ENCODE results near the gene C19orf25.
"Not testable (repeated sequence)": the region's sequence is repeated elsewhere in the genome, so short reads cannot be mapped to it uniquely, and the experiment has no call there.

The C19orf25 gene

DNA sequence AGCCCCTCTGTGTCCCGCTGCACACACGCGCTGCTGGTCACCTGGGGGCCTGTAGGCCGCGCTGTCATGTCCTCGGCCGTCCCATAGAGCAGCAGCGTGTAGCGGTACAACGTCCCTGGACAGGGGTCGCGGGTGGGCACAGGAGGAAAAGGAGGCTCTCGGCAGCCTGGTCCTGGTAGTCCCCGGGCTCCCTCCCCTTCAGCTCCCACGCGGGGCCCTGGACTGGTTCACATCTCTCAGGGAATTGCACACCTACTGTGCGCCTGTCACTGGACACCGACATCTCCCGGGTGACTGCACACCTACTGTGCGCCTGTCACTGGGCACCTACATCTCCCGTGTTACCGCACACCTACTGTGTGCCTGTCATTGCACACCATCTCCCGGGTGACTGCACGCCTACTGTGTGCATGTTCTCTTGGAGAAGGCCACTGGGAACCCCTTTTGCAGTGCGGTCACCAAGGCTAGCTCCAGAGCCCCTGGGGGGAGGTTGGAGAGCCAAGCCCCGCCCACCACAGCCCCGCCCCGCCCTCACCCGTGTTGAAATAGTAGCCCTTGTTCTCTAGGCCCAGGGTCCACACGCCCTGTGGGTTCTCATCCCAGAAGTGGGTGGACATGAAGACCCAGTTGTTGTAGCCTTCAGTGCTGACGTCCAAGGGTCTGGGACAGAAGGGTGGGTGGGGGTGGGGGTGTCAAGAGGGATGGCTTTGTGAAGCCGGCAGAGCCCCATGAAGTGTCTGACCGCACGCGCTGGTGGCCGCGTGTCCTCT, 3.5 kb upstream of the C19orf25 start:
- in situ Hi-C loops (cut with HindIII; ENCODE audit: low sequenced_read_pairs): no loop called here

DNA sequence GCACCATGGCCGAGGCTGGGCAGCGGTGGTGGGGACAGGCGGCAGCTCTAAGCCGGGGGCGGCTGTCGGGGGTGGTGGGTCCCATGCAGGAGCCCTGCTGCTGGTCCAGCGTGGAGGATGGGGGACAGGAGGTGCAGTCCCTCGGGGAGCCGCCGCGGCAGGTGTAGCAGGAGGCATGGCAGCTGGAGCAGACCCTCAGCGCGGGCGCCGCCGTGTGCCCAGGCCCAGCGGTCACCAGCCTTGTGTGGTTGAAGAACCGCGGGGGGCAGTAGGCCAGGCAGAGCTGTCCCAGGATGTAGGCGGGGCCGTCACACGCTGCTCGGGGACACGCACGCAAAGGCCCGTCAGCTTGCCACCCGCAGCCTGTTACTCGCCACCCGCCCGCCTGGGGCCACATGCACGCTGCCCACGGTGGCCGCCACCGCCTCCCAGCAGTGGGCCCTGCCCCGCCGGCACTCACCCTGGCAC, 2.9 kb upstream of the C19orf25 start:
- in situ Hi-C loops (cut with HindIII; ENCODE audit: low sequenced_read_pairs): no loop called here

DNA sequence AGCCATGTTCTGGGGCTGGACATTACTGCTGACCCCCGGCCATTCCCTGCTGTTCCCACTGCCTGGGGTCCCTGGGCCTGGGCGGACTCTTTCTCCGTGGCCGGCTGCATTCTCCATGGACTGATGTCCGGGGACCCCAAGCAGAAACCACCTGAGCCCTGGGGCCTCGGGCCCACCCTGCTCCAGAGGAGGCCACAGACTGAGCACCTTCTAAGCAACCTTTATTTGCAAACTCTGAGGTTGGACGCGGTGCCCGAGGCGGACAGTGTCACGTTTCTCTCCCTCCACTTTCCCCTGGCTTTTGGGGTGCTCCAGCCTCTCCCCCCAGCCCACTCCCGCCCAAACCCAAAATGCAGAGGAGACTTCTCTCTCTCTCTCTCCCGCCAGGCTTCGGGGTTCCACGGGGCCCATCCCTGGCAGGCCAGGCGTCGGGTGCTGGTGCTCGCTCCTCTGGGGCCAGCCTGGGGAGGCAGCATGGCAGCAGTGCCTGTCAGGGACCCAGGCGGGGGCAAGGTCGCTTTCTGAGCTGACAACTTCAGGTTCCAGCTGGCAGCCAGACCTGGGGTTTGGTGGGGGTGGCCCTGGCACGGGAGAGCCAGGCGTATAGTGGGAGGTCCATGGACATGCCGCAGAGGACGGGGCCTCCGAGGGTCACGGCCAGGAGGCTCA, 2.3 kb upstream of the C19orf25 start:
- in situ Hi-C loops (cut with HindIII; ENCODE audit: low sequenced_read_pairs): no loop called here

DNA sequence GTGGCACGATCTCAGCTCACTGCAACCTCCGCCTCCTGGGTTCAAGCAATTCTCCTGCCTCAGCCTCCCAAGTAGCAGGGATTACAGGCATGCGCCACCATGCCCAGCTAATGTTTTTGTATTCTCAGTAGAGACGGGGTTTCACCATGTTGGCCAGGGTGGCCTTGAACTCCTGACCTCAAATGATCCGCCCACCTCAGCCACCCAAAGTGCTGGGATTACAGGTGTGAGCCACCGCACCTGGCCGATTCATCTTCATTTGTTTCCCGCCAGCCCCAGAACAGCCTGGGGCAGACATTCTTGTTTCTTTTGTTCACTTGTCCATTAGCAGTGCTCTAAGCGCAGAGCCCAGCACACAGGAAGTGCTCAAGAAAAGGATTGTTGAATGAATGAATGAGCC, 2.0 kb downstream of the C19orf25 start:
- in situ Hi-C loops (cut with HindIII; ENCODE audit: low sequenced_read_pairs): not testable (repeated sequence)

DNA sequence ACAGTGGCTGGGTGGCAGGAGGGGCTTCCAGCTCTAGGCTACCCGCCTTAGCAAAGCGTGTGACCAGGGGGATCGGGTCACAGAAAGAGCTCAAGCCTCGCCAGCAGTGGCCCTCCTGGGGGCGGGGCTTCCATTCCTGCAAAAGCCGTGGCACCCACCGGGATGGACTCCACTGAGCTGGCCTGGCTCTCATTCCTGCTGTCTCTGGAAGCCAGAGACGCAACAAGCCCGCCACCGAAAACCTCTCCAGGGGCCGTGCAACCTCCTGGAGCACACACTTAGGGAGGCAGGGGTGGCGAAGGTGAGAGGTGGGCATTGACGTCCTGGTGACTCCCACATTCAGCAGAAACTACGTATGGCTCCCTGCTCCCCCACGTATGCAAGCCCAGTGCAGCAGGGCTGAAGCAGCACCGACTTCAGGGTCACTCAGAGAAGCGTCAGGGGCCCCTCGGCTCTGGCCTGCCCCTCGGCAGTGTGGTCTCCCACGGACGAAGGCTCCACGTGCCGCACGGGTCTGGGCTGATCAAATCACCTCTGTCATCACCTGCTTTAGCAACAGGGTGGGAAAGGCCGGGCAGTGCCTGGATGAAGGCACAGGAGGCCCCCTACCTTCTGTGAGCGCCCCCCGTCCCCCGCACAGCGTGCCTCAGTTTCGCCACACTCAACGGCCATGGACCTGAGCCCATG, 3.1 kb downstream of the C19orf25 start:
- in situ Hi-C loops (cut with HindIII; ENCODE audit: low sequenced_read_pairs): no loop called here

DNA sequence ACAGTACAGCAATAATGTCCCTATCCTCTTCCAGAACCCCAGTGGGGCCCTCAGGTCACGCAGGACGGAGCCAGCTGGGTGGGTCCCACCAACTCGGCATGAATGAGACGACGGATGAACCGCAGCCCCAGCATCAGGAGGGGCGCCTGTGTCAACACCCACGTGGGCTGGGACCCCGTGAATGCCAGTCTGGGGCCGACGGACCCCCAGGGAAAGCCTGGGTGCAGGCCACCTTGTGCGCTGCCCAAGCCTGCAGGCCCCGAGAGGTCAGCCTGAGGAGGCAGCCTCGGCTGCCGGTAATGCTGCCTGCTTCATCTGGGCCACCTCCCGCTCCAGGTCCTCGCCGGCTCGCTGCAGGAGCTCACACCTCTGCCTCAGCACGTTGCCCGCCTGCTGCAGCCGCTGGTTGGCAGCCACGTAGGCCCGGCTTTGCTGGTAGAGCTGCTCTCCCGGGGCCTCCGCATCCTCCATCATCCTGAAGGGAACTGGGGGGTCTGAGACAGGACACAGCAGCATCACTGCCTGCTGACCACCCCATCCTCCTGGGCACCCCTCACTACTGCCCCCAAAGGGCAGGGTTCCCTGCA, 4.2 kb downstream of the C19orf25 start:
- in situ Hi-C loops (cut with HindIII; ENCODE audit: low sequenced_read_pairs): no loop called here

DNA sequence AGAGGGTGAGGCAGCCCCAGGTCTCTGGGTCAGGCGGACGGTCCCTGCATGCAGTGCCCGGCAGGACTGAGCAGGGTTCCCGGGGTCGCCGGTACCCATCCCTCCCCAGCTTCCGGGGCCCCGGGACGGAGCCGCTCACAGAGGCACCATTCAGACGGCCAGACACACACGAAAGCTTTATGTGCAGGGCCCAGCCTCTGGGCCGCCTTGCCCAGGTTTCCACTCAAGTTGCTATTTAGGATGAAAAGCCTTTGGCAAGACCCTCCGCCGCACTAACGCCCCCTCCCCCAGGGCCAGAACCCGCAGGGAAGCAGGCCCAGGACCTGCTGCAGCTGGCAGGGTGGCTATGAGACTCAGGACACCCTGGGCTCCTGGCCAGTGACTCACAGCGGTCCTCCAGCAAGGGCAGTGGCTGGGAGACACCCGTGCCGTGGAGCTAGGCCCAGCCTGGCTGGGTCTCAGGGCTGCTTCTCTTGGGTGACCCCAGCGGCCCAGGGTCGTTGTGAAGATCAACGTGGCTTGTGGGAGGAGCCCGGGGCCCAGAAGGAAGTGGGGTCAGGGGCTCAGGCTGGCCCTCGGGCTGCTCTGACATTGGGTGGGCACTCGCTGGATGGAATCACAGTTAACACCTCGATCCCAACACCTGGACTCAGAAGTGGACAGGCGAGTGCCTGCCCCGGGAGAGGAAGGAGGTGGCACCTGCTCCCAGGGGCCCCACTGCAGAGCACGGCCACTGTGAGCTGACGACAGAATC, 4.8 kb downstream of the C19orf25 start:
- in situ Hi-C loops (cut with HindIII; ENCODE audit: low sequenced_read_pairs): no loop called here

DNA sequence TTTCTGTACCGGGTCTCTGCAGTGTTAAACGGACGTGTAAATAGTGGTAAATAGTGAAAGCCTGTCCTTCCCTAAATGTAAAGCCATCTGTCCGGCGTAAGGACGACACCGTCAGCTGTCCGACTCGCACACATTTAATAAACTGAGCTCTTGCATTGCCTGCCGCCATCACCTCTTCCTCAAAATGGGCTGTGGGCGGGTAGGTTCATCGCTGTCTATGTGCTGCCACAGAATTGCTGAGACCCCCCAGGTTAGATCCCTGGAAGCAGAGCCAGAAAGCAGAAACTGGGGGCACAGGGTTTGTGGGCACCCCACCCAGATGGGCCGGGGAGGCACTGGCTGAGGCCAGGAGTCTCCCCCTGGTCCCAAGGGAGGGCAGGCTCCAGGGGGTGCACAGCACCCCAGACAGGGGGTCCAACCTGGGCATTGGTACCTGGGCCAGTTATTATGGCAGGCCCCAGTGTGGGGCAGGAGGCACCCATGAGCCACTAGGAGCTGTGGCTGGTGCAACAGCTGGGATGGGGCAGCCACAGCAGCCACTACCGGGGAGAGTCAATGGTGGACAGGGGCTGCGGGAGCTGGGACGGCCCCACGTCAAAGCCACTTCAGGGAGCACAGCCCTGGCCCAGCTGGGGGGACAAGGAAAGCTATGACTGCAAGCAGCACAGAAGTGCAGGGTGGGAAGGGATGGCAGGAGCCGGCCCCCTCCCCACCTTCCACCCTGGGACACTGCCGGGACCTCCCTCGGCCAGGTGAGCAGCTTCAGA, 5.7 kb downstream of the C19orf25 start:
- in situ Hi-C loops (cut with HindIII; ENCODE audit: low sequenced_read_pairs): no loop called here

DNA sequence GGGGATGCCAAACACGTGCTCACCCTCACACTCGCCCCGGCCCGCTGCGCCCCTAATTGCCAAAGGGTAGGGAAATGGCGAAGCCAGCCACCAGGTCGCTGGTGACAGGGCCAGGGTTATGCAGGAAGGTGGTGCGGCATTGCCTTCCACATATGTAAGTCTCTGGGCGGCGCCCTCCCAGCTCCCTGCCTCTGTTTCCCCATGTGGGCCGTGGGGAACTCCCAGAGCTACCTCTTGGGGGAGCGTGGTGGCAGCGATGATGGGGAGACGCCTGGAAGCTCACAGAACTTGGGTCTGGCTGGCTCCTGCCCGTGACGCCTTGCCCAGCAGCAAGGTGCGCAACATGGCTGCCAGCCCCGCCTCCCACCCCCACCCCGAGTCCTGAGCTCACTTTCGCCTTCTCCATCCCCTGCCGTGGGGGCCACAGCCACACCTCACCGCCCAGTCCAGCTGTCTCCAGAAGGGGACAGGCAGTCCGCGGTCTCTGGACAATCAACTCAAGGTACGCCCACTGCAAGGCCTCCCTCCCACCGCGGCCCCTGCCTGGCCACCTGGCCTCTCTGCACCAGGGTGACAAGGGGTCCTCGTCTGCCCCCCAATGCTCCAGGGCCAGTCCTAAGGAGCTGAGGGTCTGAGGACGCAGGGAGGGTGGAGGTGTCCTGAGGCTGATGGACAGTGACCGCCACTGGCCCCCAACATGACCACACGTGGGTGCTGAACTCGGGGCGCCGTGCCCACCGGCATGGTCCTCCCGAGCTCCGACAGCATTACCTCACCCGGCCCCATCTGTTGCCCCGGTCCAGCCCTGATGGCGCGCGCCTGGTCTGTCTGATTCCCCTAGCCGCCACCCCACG, 6.6 kb downstream of the C19orf25 start:
- in situ Hi-C loops (cut with HindIII; ENCODE audit: low sequenced_read_pairs): no loop called here

DNA sequence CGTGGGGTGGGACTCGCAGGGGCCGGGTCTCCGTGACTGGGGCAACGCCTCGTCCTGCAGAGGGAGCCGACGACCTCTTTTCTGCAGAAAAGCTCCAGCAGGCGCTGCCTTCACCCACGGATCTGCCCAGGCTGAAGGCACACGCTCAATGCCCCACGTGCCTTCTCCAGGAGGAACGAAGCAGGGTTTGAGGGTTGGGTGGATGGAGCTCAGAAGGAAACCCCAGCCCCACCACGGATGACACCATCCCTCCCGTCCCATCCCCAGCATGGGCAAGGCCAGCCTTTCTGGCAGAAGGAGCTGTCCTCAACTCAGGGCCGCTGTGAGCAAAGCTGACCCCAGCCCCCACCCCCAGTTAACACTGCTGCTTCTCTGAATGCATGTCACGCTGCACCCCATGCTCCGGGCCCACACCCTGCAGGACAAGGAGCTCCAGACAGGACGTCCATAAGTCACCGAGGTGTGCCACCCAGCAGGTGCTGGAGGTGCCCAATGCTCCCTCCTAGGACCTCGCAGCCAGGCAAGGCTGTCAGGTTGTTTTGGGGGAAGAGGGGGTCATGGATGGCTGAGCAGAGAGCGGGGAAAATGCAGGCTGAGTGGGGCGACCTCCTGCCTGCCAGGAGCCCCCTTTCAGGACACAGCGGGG, 7.4 kb downstream of the C19orf25 start:
- in situ Hi-C loops (cut with HindIII; ENCODE audit: low sequenced_read_pairs): no loop called here

DNA sequence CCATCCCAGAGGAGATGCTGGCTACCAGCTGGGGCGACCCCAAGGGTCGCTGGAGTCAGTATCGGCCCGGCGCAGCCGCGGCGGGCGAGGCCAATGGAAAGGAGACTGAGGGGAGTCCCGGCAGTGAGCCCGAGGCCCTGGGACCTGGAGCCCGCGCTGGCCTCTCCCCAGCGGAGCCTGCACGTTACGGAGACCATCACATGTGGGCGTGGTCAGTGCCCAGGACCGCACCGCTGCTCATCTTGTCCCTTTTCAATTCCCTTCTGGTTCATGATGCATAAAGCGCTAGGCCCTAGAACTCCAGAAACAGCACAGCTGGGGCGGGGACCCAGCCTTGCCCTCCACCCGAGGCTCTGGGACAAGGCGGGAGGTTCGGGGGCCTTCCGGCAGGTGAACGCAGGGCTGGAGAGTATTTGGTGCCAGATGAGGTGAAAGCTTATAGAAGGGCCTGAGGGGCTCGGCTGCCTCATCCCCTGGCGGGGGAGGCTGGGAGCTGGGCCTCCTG, 8.0 kb downstream of the C19orf25 start:
- in situ Hi-C loops (cut with HindIII; ENCODE audit: low sequenced_read_pairs): no loop called here

DNA sequence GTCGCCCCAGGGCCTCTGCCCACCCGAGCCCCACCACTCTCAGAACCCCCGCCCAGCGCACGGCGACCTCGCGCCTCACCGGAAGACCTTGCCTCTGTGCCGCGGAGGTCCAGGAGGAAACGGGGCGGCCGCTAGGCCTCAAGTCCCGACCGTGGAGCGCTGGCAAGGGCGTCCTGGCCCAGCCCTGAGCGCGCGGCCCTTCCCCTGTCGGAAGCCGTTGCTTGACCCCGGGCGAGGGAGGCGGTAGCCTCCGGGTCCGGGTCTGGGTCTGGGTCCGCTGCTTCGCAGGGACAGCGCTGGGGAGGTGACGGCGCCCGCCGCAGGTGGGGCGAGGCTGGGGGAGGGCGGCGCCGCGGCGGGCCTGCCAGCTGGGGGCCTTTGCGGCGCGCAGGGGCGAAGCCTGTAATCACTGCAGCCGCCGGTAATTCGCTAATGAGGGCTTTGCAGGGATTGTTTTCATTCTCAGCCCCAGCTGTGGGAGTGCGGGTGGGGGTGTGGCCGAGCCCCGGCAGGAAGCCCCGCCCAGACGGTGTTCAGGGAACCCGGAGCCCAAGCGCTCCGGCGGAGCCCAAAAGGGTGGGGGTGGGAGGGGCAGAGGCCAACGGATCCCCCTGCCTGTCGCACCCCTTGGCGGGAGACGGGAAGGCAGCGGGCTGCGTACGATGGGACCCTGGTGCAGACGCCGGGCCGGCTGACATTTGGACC, 8.6 kb downstream of the C19orf25 start:
- in situ Hi-C loops (cut with HindIII; ENCODE audit: low sequenced_read_pairs): no loop called here

DNA sequence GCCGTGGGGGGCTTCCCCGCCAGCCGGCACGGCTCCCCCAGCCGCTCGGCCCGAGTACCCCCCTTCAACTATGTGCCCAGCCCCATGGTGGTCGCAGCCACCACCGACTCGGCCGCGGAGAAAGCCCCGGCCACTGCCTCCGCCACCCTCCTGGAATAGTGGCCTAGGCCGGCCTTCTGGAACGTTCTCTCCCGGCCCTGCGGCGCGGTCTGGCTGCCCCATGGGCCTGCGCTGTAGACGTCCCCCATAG, 9.0 kb downstream of the C19orf25 start:
- in situ Hi-C loops (cut with HindIII; ENCODE audit: low sequenced_read_pairs): no loop called here

DNA sequence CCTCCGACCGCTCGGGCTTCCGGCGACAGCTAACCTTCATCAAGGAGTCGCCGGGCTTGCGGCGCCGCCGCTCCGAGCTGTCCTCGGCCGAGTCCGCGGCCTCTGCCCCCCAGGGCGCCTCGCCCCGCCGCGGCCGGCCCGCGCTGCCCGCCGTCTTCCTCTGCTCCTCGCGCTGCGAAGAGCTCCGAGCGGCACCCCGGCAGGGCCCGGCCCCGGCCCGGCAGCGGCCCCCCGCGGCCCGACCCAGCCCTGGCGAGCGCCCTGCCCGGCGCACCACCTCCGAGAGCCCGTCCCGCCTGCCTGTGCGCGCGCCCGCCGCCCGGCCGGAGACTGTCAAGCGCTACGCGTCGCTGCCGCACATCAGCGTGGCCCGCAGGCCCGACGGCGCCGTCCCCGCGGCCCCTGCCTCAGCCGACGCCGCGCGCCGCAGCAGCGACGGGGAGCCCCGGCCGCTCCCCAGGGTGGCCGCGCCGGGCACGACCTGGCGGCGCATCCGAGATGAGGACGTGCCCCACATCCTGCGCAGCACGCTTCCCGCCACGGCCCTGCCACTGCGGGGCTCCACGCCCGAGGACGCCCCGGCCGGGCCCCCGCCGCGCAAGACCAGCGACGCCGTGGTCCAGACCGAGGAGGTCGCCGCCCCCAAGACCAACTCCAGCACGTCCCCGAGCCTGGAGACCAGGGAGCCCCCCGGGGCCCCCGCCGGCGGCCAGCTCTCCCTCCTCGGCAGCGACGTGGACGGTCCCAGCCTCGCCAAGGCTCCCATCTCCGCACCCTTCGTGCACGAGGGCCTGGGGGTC, 9.6 kb downstream of the C19orf25 start:
- in situ Hi-C loops (cut with HindIII; ENCODE audit: low sequenced_read_pairs): no loop called here

DNA sequence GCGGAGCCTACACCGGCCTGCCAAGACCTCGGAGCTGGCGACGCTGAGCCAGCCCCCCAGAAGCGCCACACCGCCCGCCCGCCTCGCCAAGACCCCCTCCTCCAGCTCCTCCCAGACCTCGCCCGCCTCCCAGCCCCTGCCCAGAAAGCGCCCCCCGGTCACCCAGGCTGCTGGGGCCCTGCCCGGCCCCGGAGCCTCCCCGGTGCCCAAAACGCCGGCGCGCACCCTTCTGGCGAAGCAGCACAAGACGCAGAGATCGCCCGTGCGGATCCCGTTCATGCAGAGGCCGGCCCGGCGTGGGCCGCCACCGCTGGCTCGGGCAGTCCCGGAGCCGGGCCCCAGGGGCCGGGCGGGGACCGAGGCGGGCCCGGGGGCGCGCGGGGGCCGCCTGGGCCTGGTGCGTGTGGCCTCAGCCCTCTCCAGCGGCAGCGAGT, 10.2 kb downstream of the C19orf25 start:
- in situ Hi-C loops (cut with HindIII; ENCODE audit: low sequenced_read_pairs): no loop called here

DNA sequence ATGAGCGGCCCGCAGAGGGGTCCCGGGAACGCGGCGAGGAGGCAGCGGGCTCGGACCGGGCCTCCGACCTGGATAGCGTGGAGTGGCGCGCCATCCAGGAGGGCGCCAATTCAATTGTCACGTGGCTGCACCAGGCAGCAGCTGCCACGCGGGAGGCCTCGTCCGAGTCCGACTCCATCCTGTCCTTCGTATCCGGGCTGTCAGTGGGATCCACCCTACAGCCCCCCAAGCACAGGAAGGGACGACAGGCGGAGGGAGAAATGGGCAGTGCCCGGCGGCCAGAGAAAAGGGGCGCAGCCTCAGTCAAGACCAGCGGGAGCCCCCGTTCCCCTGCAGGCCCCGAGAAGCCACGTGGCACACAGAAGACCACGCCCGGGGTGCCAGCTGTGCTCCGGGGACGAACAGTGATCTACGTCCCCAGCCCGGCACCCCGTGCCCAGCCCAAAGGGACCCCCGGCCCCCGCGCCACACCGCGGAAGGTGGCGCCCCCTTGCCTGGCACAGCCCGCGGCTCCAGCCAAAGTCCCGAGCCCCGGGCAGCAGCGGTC, 10.7 kb downstream of the C19orf25 start:
- in situ Hi-C loops (cut with HindIII; ENCODE audit: low sequenced_read_pairs): no loop called here

Measured in DLD1 (cell line).